ENCODE results near the gene BBS9. TPM values are rescaled to one million over a fixed set of nuclear protein-coding genes. Genes with fewer than 3 reads are reported as not detected.

BBS9 gene
- total RNA-seq, 1 experiment from 2014 or later: 14.3 TPM

Other genes with a start within 250 kb of the BBS9 start
- gene KBTBD2, start 237.8 kb upstream of the BBS9 start, total RNA-seq (2014; rRNA removed; shearing (Covaris generic); ENCODE audit: low replicate concordance): 27.3 and 29.6 TPM in 2 replicates
- 298 and 315 TPM in 2 replicates for gene FKBP9, start 172.1 kb upstream of the BBS9 start, total RNA-seq (2014; rRNA removed; shearing (Covaris generic); ENCODE audit: low replicate concordance)
- gene NT5C3A, start 66.8 kb upstream of the BBS9 start, total RNA-seq (2014; rRNA removed; shearing (Covaris generic); ENCODE audit: low replicate concordance): 36.6 and 128 TPM in 2 replicates
- gene RP9, start 20.2 kb upstream of the BBS9 start, total RNA-seq (2014; rRNA removed; shearing (Covaris generic); ENCODE audit: low replicate concordance): 11.0 and 39.8 TPM in 2 replicates